CD4-positive, alpha-beta T cell treated with Interleukin-10 for 1 hour (primary cell): ENCODE measurements around the gene DAP.
"Not testable (repeated sequence)": the region's sequence is repeated elsewhere in the genome, so short reads cannot be mapped to it uniquely, and the experiment has no call there.

Source experiments
- DNase-seq: peaks from one replicate; pipeline ENCODE4 v3.0.0-alpha.2; 2020

DAP gene

GRCh38 chr5:10667431-10668057, 93.5 kb downstream of the DAP start:
- DNase-seq: no peak

GRCh38 chr5:10666531-10667299, 94.3 kb downstream of the DAP start:
- no peak for DNase-seq

- DNase-seq: no peak
Measured at GRCh38 chr5:10665799-10666198, 95.2 kb downstream of the DAP start.

GRCh38 chr5:10664180-10664769, 96.8 kb downstream of the DAP start:
- not testable (repeated sequence) for DNase-seq

- no peak for DNase-seq
Measured at GRCh38 chr5:10663489-10664179, 97.4 kb downstream of the DAP start.

GRCh38 chr5:10662661-10663488, 98.2 kb downstream of the DAP start:
- DNase-seq: no peak

GRCh38 chr5:10662083-10662482, 99.0 kb downstream of the DAP start:
- DNase-seq: no peak

GRCh38 chr5:10661401-10661800, 99.6 kb downstream of the DAP start:
- no peak for DNase-seq

GRCh38 chr5:10660720-10661387, 100.2 kb downstream of the DAP start:
- no peak for DNase-seq

GRCh38 chr5:10660135-10660534, 100.9 kb downstream of the DAP start:
- DNase-seq: no peak

- no peak for DNase-seq
Measured at GRCh38 chr5:10658265-10658664, 102.8 kb downstream of the DAP start.

- DNase-seq: no peak
Measured at GRCh38 chr5:10655972-10656830, 104.8 kb downstream of the DAP start.

- DNase-seq: no peak
Measured at GRCh38 chr5:10655161-10655971, 105.7 kb downstream of the DAP start.

GRCh38 chr5:10654566-10654965, 106.5 kb downstream of the DAP start:
- no peak for DNase-seq

- DNase-seq: no peak
Measured at GRCh38 chr5:10653751-10654400, 107.2 kb downstream of the DAP start.

GRCh38 chr5:10653043-10653442, 108.0 kb downstream of the DAP start:
- DNase-seq: no peak

GRCh38 chr5:10652606-10653005, 108.4 kb downstream of the DAP start:
- DNase-seq: no peak

- DNase-seq: no peak
Measured at GRCh38 chr5:10652151-10652550, 108.9 kb downstream of the DAP start.

- no peak for DNase-seq
Measured at GRCh38 chr5:10649666-10650380, 111.2 kb downstream of the DAP start.
